ENCODE results near the gene UVSSA.

Gene UVSSA

DNA sequence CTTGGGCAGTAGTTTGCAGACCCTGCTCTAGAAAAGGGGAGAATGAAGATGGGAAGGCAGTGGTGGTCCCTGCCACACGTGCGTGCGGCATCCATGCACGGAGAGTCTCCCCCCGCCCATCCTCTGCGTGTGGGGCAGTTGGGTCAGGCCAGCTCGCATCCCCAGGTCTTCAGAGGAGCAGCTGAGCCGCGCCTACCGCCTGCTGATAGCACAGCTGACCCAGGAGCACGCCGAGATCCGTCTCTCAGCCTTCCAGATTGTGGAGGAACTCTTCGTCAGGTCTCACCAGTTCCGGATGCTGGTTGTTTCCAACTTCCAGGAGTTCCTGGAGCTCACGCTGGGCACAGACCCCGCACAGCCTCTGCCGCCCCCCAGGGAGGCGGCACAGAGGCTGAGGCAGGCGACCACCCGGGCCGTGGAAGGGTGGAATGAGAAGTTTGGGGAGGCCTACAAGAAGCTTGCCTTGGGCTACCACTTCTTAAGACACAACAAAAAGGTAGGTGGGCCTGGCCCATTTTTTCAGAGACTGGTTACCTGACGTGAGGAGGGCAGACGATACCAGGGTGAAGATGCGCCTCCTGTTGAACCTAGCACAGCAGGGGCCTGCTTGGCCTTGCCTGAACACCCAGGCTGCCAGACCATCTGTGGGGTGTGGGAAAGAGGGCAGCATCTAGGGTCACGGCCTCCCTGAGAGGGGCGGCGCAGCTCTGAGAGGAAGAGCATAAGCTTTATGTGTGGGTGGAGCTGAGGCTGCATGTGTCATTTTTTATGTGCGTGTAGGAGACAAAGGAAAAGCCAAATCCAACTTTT lies 2.6 kb downstream of the UVSSA start:
- DNase-seq (ENCODE audit: extremely low spot score) = no peak
- TF ChIP-seq CTCF (IDR thresholded peaks at IDR 0.05; ENCODE audit: control extremely low read depth, extremely low read depth, low read depth, missing control alignments) = no peak
- ChIA-PET POLR2A (no interaction called here), CTCF (interaction anchor here (1.3 to 1.9 kb wide), 4 partner anchors 8 to 340 kb away, joined by 3 to 18 read pairs (median 3); no protein-coding TSS in a partner anchor)

- no peak for DNase-seq (ENCODE audit: extremely low spot score)
- POLR2A ChIA-PET = no interaction called here
- no peak for TF ChIP-seq CTCF (IDR thresholded peaks at IDR 0.05; ENCODE audit: control extremely low read depth, extremely low read depth, low read depth, missing control alignments)
- CTCF ChIA-PET = interaction anchor here (0.7 to 1.9 kb wide), 6 partner anchors 82 to 340 kb away, joined by 3 to 21 read pairs (median 4); no protein-coding TSS in a partner anchor
These were observed 3.1 kb downstream of the UVSSA start for GRCh38 chr4:1350169-1350520.

- CTCF ChIA-PET = interaction anchor here (0.7 to 5.2 kb wide), 11 partner anchors 13 to 611 kb away, joined by 3 to 44 read pairs (median 3); no protein-coding TSS in a partner anchor
- POLR2A ChIA-PET = no interaction called here
- peak; percentile 91 for TF ChIP-seq CTCF (IDR thresholded peaks at IDR 0.05; ENCODE audit: control extremely low read depth, extremely low read depth, low read depth, missing control alignments)
- peak; percentile 83 for DNase-seq (ENCODE audit: extremely low spot score)
These were observed 5.0 kb downstream of the UVSSA start for GRCh38 chr4:1351854-1352566.

- ChIA-PET CTCF (interaction anchor here (0.7 to 5.2 kb wide), 11 partner anchors 12 to 611 kb away, joined by 3 to 44 read pairs (median 3); no protein-coding TSS in a partner anchor), POLR2A (no interaction called here)
These were observed 5.5 kb downstream of the UVSSA start for GRCh38 chr4:1352567-1352900.

GRCh38 chr4:1353186-1354055 lies 6.4 kb downstream of the UVSSA start:
- no peak for TF ChIP-seq CTCF (IDR thresholded peaks at IDR 0.05; ENCODE audit: control extremely low read depth, extremely low read depth, low read depth, missing control alignments)

More at GRCh38 chr4:1352567-1352900, 5.5 kb downstream of the UVSSA start:
- no peak for TF ChIP-seq CTCF (IDR thresholded peaks at IDR 0.05; ENCODE audit: control extremely low read depth, extremely low read depth, low read depth, missing control alignments)
- DNase-seq (ENCODE audit: extremely low spot score) = no peak

More at GRCh38 chr4:1353186-1354055, 6.4 kb downstream of the UVSSA start:
- ChIA-PET CTCF (interaction anchor here (1.0 to 5.2 kb wide), 10 partner anchors 9 to 276 kb away, joined by 3 to 44 read pairs (median 4); no protein-coding TSS in a partner anchor), POLR2A (no interaction called here)
- no peak for DNase-seq (ENCODE audit: extremely low spot score)

All from GM10248 (cell line).